Fibroblast of lung (primary cell): ENCODE measurements around the gene SLAMF8. TPM values are rescaled to one million over a fixed set of nuclear protein-coding genes. Genes with fewer than 3 reads are reported as not detected.

ENCODE experiments used
- DNase-seq, 2 donors: peaks; one replicate each; pipeline versions ENCODE4 v3.0.0 to v3.0.0-alpha.2; 2010; ENCODE audit warnings: low read depth in 2 of 2
- H2AFZ ChIP-seq: 2 replicates; pipeline ENCODE4 v1.5.1; 2012; ENCODE audit warnings: low read length, control low read depth, inconsistent platforms
- H3K27ac ChIP-seq: 2 replicates; pipeline ENCODE4 v1.5.1; 2011; ENCODE audit warnings: low read length, control low read depth; ENCODE audit not compliant: insufficient read depth
- H3K27me3 ChIP-seq: 2 replicates; pipeline ENCODE4 v1.5.1; 2011; ENCODE audit warnings: mild to moderate bottlenecking, low read length; ENCODE audit not compliant: control insufficient read depth, insufficient read depth
- H3K36me3 ChIP-seq: 2 replicates; pipeline ENCODE4 v1.5.1; 2011; ENCODE audit warnings: low read length; ENCODE audit not compliant: control insufficient read depth, insufficient read depth
- H3K4me1 ChIP-seq: 2 replicates; pipeline ENCODE4 v1.5.1; 2011; ENCODE audit warnings: low read length; ENCODE audit not compliant: control insufficient read depth, insufficient read depth; ENCODE audit errors: extremely low read depth
- H3K4me2 ChIP-seq: 2 replicates; pipeline ENCODE4 v1.5.1; 2011; ENCODE audit warnings: low read length, control low read depth; ENCODE audit not compliant: insufficient read depth; ENCODE audit errors: extremely low read depth
- H3K4me3 ChIP-seq, 4 experiments: fragments of 200-600 bp in 1 of 4; sonication (generic) in 1 of 4; replicated peaks in 1 of 4; 2 replicates each; pipeline ENCODE4 v1.5.1; 2011 to 2016; ENCODE audit warnings: low read length in 4 of 4, low read depth in 3 of 4, mild to moderate bottlenecking in 3 of 4, control low read depth in 2 of 4, inconsistent platforms in 1 of 4, mixed read lengths in 1 of 4; ENCODE audit not compliant: insufficient read depth in 1 of 4; ENCODE audit errors: control extremely low read depth in 1 of 4
- H3K79me2 ChIP-seq: 2 replicates; pipeline ENCODE4 v1.5.1; 2012; ENCODE audit warnings: mild to moderate bottlenecking, low read length, inconsistent platforms; ENCODE audit not compliant: control insufficient read depth, insufficient read depth
- H3K9ac ChIP-seq: 2 replicates; pipeline ENCODE4 v1.5.1; 2011; ENCODE audit warnings: mild to moderate bottlenecking, low read length, control low read depth; ENCODE audit not compliant: insufficient read depth
- H3K9me3 ChIP-seq: 2 replicates; pipeline ENCODE4 v1.5.1; 2012; ENCODE audit warnings: low read depth, low read length; ENCODE audit not compliant: control insufficient read depth, insufficient read depth
- H4K20me1 ChIP-seq: 2 replicates; pipeline ENCODE4 v1.5.1; 2011; ENCODE audit warnings: low read length; ENCODE audit not compliant: control insufficient read depth, insufficient read depth; ENCODE audit errors: extremely low read depth
- EZH2 ChIP-seq: IDR thresholded peaks from 2 replicates; pipeline ENCODE4 v1.5.1; 2012; ENCODE audit warnings: low read length, control low read depth, mild to moderate bottlenecking; ENCODE audit errors: missing control alignments
- polyA plus RNA-seq, 2 donors: library from polyadenylated mRNA; depleted of rRNA in 1 of 2; stranded (reverse) in 1 of 2; unstranded in 1 of 2; fragments of >200 nt; gene quantifications; 2 replicates each; pipeline ENCODE4 v1.2.1, GENCODE V29; 2011 to 2012; ENCODE audit warnings: missing spikeins in 1 of 2
- total RNA-seq: library from RNA; depleted of rRNA; stranded (reverse); fragments of >200 nt; gene quantifications from 2 replicates; pipeline ENCODE4 v1.2.1, GENCODE V29; 2014
- TF ChIP-seq, protein P1 (sequence below), 2 donors: IDR thresholded peaks in 1 of 2; conservative IDR thresholded peaks in 1 of 2; 1 replicate in 1 of 2; 2 replicates in 1 of 2; pipeline ENCODE4 v1.5.1; 2011 to 2012; ENCODE audit warnings: low read length in 2 of 2, control low read depth in 1 of 2, inconsistent platforms in 1 of 2, low read depth in 1 of 2, mild to moderate bottlenecking in 1 of 2

Gene SLAMF8
- total and polyA plus RNA-seq, 2 donors (not counting 1 experiment from before 2014, with no cell fraction given): not detected

GRCh38 chr1:159857889-159858288 is 31.2 kb downstream of the SLAMF8 start:
- Histone ChIP-seq H3K27me3 (no peaks in the 10 kb centered on the region), H3K9me3 (no peaks in the 10 kb centered on the region), H3K4me2 (no peak overlapping the region), H3K79me2 (no peaks in the 10 kb centered on the region), H3K9ac (no peak overlapping the region), H3K4me1 (peaks cover 7% of the 10 kb centered on the region), H4K20me1 (no peaks in the 10 kb centered on the region), H2AFZ (no peak overlapping the region), H3K27ac (no peak overlapping the region), H3K36me3 (no peaks in the 10 kb centered on the region), H3K4me3 (no peak overlapping the region)
- TF ChIP-seq EZH2: no peak
- TF ChIP-seq, protein P1, sequence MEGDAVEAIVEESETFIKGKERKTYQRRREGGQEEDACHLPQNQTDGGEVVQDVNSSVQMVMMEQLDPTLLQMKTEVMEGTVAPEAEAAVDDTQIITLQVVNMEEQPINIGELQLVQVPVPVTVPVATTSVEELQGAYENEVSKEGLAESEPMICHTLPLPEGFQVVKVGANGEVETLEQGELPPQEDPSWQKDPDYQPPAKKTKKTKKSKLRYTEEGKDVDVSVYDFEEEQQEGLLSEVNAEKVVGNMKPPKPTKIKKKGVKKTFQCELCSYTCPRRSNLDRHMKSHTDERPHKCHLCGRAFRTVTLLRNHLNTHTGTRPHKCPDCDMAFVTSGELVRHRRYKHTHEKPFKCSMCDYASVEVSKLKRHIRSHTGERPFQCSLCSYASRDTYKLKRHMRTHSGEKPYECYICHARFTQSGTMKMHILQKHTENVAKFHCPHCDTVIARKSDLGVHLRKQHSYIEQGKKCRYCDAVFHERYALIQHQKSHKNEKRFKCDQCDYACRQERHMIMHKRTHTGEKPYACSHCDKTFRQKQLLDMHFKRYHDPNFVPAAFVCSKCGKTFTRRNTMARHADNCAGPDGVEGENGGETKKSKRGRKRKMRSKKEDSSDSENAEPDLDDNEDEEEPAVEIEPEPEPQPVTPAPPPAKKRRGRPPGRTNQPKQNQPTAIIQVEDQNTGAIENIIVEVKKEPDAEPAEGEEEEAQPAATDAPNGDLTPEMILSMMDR (conservative IDR thresholded peaks at IDR 0.05 in 1 of 2, IDR thresholded peaks at IDR 0.05 in 1 of 2; ENCODE audit: low read depth in 1 of 2, low read length in 2 of 2): no peak
- no peak for DNase-seq

GRCh38 chr1:159859767-159860322 is 33.2 kb downstream of the SLAMF8 start:
- Histone ChIP-seq H3K4me1 (peaks cover 3% of the 10 kb centered on the region), H2AFZ (no peak overlapping the region), H3K9ac (no peak overlapping the region), H3K27me3 (no peaks in the 10 kb centered on the region), H3K4me2 (no peak overlapping the region), H3K27ac (no peak overlapping the region), H3K9me3 (no peaks in the 10 kb centered on the region), H4K20me1 (no peaks in the 10 kb centered on the region), H3K36me3 (no peaks in the 10 kb centered on the region), H3K79me2 (no peaks in the 10 kb centered on the region), H3K4me3 (no peak overlapping the region)
- no peak for TF ChIP-seq EZH2
- TF ChIP-seq, protein P1 (conservative IDR thresholded peaks at IDR 0.05 in 1 of 2, IDR thresholded peaks at IDR 0.05 in 1 of 2; ENCODE audit: low read depth in 1 of 2, low read length in 2 of 2): no peak
- DNase-seq: no peak

DNA sequence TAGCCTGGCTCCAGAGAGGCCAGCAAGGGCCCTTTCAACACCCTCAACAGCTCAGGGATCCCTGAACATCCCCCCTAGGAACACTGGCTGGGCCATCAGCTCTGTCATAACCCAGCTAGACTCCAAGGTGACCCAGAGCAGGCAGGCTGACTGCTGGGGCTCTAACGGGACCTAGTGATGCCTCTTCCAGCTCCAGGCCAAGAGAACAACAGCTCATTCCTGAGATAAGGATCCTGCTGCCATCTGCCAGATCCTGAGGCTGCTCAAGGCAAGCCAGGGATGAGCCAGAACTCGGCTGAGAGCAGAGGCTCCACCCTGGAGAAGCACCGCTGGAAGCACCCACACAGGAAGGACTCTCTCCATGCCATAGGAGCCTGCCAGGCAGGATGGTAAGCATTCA is 33.8 kb downstream of the SLAMF8 start:
- H3K4me2 ChIP-seq: no peak overlapping the region
- no peaks in the 10 kb centered on the region for H4K20me1 ChIP-seq
- H3K4me1 ChIP-seq: no peaks in the 10 kb centered on the region
- TF ChIP-seq, protein P1 (conservative IDR thresholded peaks at IDR 0.05 in 1 of 2, IDR thresholded peaks at IDR 0.05 in 1 of 2; ENCODE audit: low read depth in 1 of 2, low read length in 2 of 2): no peak
- no peak for TF ChIP-seq EZH2
- H3K36me3 ChIP-seq: no peaks in the 10 kb centered on the region
- H3K27me3 ChIP-seq: no peaks in the 10 kb centered on the region
- no peaks in the 10 kb centered on the region for H3K79me2 ChIP-seq
- no peak overlapping the region for H3K9ac ChIP-seq
- no peak overlapping the region for H2AFZ ChIP-seq
- H3K4me3 ChIP-seq: no peak overlapping the region
- no peak overlapping the region for H3K27ac ChIP-seq
- no peaks in the 10 kb centered on the region for H3K9me3 ChIP-seq
- DNase-seq: no peak
